ENCODE measurements around the gene CUZD1. TPM values are rescaled to one million over a fixed set of nuclear protein-coding genes. Genes with fewer than 3 reads are reported as not detected.

CUZD1 gene
- total and polyA plus RNA-seq, 2 of the 13 experiments (the other 11 are each of a cell fraction or from before 2014, with no cell fraction given): 0.22 to 0.29 TPM

DNA sequence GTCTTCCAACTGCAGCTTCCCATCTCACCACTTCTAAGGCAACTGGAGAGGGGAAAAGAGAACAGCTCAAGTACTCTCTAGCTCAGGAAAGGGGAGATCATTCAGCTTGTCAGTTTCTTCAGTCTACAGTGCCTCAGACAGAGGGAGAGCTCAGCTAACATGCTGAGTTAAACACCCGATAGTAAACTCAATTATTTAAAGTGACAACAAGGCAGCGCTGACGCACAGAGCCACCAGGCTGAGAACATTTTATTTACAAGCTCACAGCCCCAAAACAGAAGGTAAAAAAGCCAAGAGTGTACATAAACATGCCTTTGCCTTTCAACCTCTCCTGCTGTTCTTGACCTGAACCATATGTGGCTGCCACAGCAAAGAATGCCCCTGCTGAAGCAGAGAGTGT lies 10.1 kb upstream of the CUZD1 start:
- H3K9me3 ChIP-seq (ENCODE audit: low read length): no peaks in the 10 kb centered on the region
- H3K4me3 ChIP-seq (replicated peaks in 1 of 3; ENCODE audit: insufficient read depth in 1 of 3, low read depth in 2 of 3, low read length in 3 of 3): no peak overlapping the region
- ATAC-seq (no peak), DNase-seq (ENCODE audit: low spot score) (no peak), FAIRE-seq (no peak)
- BruUV-seq (replicated peaks): no TSS peak
- peaks cover 2% of the 10 kb centered on the region for H3K79me2 ChIP-seq (ENCODE audit: insufficient read depth, low read length)
- no peak overlapping the region for H2AFZ ChIP-seq (ENCODE audit: low read length)
- H3K4me2 ChIP-seq (ENCODE audit: low read depth, low read length): no peak overlapping the region
- no peaks in the 10 kb centered on the region for H4K20me1 ChIP-seq (ENCODE audit: insufficient read depth, low read length)
- H3K27me3 ChIP-seq (ENCODE audit: control insufficient read depth in 1 of 2, insufficient read depth in 2 of 2, low read length in 2 of 2): no peaks in the 10 kb centered on the region
- WGBS (ENCODE audit: low lambda C conversion rate): 48% methylated on average over 3 of the region's 3 CpGs
- no peaks in the 10 kb centered on the region for H3K36me3 ChIP-seq (replicated peaks in 1 of 2; ENCODE audit: control insufficient read depth in 1 of 2, insufficient read depth in 2 of 2, low read length in 2 of 2)
- H3K4me1 ChIP-seq (ENCODE audit: insufficient read depth, low read length): no peaks in the 10 kb centered on the region
- ChIA-PET CTCF (ENCODE audit: low intra/inter-chr PET ratio, low total read pairs) (no interaction called here), POLR2A (no interaction called here)
- in situ Hi-C loops (cut with HindIII; ENCODE audit: extremely low pct_ligation_motif_present, low pct_unique_long_range_greater_than_20kb) (no loop called here), intact Hi-C loops (cut with micrococcal nuclease; ENCODE audit: unreplicated experiment) (no loop called here)
- no peak for TF ChIP-seq TBX3 (IDR thresholded peaks at IDR 0.05; ENCODE audit: borderline replicate concordance)
- no peak for TF ChIP-seq SUZ12 (IDR thresholded peaks at IDR 0.05; ENCODE audit: low read depth, low read length)
- TF ChIP-seq PPARG (CRISPR knock-in tag; conservative IDR thresholded peaks at IDR 0.05): no peak
- no peak for TF ChIP-seq NONO (IDR thresholded peaks at IDR 0.05)
- no peak for TF ChIP-seq NONO (CRISPR knock-in tag; conservative IDR thresholded peaks at IDR 0.05)
- TF ChIP-seq PCBP1 (IDR thresholded peaks at IDR 0.05; ENCODE audit: borderline replicate concordance, low read depth, low read length): no peak
- no peak for TF ChIP-seq HHEX (CRISPR knock-in tag; IDR thresholded peaks at IDR 0.05)
- TF ChIP-seq, protein P1, sequence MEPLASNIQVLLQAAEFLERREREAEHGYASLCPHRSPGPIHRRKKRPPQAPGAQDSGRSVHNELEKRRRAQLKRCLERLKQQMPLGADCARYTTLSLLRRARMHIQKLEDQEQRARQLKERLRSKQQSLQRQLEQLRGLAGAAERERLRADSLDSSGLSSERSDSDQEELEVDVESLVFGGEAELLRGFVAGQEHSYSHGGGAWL (CRISPR knock-in tag; IDR thresholded peaks at IDR 0.05): no peak
- no peak for TF ChIP-seq SAP130 (CRISPR knock-in tag; IDR thresholded peaks at IDR 0.05; ENCODE audit: low read depth)
- TF ChIP-seq, protein P2, sequence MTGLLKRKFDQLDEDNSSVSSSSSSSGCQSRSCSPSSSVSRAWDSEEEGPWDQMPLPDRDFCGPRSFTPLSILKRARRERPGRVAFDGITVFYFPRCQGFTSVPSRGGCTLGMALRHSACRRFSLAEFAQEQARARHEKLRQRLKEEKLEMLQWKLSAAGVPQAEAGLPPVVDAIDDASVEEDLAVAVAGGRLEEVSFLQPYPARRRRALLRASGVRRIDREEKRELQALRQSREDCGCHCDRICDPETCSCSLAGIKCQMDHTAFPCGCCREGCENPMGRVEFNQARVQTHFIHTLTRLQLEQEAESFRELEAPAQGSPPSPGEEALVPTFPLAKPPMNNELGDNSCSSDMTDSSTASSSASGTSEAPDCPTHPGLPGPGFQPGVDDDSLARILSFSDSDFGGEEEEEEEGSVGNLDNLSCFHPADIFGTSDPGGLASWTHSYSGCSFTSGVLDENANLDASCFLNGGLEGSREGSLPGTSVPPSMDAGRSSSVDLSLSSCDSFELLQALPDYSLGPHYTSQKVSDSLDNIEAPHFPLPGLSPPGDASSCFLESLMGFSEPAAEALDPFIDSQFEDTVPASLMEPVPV (CRISPR knock-in tag; IDR thresholded peaks at IDR 0.05): no peak
- no peak for TF ChIP-seq ZNF232 (CRISPR knock-in tag; IDR thresholded peaks at IDR 0.05; ENCODE audit: borderline replicate concordance)
- no peak for TF ChIP-seq MIXL1 (CRISPR knock-in tag; IDR thresholded peaks at IDR 0.05)
- TF ChIP-seq, protein P3, sequence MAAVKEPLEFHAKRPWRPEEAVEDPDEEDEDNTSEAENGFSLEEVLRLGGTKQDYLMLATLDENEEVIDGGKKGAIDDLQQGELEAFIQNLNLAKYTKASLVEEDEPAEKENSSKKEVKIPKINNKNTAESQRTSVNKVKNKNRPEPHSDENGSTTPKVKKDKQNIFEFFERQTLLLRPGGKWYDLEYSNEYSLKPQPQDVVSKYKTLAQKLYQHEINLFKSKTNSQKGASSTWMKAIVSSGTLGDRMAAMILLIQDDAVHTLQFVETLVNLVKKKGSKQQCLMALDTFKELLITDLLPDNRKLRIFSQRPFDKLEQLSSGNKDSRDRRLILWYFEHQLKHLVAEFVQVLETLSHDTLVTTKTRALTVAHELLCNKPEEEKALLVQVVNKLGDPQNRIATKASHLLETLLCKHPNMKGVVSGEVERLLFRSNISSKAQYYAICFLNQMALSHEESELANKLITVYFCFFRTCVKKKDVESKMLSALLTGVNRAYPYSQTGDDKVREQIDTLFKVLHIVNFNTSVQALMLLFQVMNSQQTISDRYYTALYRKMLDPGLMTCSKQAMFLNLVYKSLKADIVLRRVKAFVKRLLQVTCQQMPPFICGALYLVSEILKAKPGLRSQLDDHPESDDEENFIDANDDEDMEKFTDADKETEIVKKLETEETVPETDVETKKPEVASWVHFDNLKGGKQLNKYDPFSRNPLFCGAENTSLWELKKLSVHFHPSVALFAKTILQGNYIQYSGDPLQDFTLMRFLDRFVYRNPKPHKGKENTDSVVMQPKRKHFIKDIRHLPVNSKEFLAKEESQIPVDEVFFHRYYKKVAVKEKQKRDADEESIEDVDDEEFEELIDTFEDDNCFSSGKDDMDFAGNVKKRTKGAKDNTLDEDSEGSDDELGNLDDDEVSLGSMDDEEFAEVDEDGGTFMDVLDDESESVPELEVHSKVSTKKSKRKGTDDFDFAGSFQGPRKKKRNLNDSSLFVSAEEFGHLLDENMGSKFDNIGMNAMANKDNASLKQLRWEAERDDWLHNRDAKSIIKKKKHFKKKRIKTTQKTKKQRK (IDR thresholded peaks at IDR 0.05; ENCODE audit: low read length): no peak
- no peak for TF ChIP-seq NFYB (CRISPR knock-in tag; IDR thresholded peaks at IDR 0.05)
- TF ChIP-seq CENPX (CRISPR knock-in tag; IDR thresholded peaks at IDR 0.05): no peak
- TF ChIP-seq, protein P4, sequence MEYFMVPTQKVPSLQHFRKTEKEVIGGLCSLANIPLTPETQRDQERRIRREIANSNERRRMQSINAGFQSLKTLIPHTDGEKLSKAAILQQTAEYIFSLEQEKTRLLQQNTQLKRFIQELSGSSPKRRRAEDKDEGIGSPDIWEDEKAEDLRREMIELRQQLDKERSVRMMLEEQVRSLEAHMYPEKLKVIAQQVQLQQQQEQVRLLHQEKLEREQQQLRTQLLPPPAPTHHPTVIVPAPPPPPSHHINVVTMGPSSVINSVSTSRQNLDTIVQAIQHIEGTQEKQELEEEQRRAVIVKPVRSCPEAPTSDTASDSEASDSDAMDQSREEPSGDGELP (IDR thresholded peaks at IDR 0.05; ENCODE audit: borderline replicate concordance, low read depth): no peak
- no peak for TF ChIP-seq TSC22D2 (CRISPR knock-in tag; IDR thresholded peaks at IDR 0.05; ENCODE audit: borderline replicate concordance)
- TF ChIP-seq MEIS2 (CRISPR knock-in tag; IDR thresholded peaks at IDR 0.05): no peak
- TF ChIP-seq KAT2B (IDR thresholded peaks at IDR 0.05; ENCODE audit: borderline replicate concordance, low read depth, low read length): no peak
- no peak overlapping the region for H3K27ac ChIP-seq (ENCODE audit: extremely low read length, insufficient read depth, low read length)
- no peak overlapping the region for H3K9ac ChIP-seq (ENCODE audit: insufficient read depth, low read depth, low read length)
